ENCODE data around the gene DNTTIP2.

- TF ChIP-seq RFX5 (IDR thresholded peaks at IDR 0.05; ENCODE audit: low read depth, low read length): no peak
- no peak for TF ChIP-seq BHLHE40 (IDR thresholded peaks at IDR 0.05; ENCODE audit: low read length)
- TF ChIP-seq, protein P1, sequence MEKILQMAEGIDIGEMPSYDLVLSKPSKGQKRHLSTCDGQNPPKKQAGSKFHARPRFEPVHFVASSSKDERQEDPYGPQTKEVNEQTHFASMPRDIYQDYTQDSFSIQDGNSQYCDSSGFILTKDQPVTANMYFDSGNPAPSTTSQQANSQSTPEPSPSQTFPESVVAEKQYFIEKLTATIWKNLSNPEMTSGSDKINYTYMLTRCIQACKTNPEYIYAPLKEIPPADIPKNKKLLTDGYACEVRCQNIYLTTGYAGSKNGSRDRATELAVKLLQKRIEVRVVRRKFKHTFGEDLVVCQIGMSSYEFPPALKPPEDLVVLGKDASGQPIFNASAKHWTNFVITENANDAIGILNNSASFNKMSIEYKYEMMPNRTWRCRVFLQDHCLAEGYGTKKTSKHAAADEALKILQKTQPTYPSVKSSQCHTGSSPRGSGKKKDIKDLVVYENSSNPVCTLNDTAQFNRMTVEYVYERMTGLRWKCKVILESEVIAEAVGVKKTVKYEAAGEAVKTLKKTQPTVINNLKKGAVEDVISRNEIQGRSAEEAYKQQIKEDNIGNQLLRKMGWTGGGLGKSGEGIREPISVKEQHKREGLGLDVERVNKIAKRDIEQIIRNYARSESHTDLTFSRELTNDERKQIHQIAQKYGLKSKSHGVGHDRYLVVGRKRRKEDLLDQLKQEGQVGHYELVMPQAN (IDR thresholded peaks at IDR 0.05; ENCODE audit: borderline replicate concordance): no peak
- no peak for TF ChIP-seq SMAD1 (IDR thresholded peaks at IDR 0.05; ENCODE audit: low read depth, low read length, partially characterized antibody)
- TF ChIP-seq CBX8 (IDR thresholded peaks at IDR 0.05; ENCODE audit: borderline replicate concordance, extremely low read depth, low read depth, low read length, poor library complexity, severe bottlenecking): no peak
- TF ChIP-seq, protein P2, sequence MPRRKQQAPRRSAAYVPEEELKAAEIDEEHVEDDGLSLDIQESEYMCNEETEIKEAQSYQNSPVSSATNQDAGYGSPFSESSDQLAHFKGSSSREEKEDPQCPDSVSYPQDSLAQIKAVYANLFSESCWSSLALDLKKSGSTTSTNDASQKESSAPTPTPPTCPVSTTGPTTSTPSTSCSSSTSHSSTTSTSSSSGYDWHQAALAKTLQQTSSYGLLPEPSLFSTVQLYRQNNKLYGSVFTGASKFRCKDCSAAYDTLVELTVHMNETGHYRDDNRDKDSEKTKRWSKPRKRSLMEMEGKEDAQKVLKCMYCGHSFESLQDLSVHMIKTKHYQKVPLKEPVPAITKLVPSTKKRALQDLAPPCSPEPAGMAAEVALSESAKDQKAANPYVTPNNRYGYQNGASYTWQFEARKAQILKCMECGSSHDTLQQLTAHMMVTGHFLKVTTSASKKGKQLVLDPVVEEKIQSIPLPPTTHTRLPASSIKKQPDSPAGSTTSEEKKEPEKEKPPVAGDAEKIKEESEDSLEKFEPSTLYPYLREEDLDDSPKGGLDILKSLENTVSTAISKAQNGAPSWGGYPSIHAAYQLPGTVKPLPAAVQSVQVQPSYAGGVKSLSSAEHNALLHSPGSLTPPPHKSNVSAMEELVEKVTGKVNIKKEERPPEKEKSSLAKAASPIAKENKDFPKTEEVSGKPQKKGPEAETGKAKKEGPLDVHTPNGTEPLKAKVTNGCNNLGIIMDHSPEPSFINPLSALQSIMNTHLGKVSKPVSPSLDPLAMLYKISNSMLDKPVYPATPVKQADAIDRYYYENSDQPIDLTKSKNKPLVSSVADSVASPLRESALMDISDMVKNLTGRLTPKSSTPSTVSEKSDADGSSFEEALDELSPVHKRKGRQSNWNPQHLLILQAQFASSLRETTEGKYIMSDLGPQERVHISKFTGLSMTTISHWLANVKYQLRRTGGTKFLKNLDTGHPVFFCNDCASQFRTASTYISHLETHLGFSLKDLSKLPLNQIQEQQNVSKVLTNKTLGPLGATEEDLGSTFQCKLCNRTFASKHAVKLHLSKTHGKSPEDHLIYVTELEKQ (CRISPR knock-in tag; IDR thresholded peaks at IDR 0.05): no peak
- no peak for TF ChIP-seq IRF1 (CRISPR knock-in tag; IDR thresholded peaks at IDR 0.05; ENCODE audit: borderline replicate concordance)
- TF ChIP-seq, protein P3, sequence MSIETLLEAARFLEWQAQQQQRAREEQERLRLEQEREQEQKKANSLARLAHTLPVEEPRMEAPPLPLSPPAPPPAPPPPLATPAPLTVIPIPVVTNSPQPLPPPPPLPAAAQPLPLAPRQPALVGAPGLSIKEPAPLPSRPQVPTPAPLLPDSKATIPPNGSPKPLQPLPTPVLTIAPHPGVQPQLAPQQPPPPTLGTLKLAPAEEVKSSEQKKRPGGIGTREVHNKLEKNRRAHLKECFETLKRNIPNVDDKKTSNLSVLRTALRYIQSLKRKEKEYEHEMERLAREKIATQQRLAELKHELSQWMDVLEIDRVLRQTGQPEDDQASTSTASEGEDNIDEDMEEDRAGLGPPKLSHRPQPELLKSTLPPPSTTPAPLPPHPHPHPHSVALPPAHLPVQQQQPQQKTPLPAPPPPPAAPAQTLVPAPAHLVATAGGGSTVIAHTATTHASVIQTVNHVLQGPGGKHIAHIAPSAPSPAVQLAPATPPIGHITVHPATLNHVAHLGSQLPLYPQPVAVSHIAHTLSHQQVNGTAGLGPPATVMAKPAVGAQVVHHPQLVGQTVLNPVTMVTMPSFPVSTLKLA (conservative IDR thresholded peaks at IDR 0.05): no peak
- TF ChIP-seq POLR2A (conservative IDR thresholded peaks at IDR 0.05): no peak
- TF ChIP-seq E2F1 (CRISPR knock-in tag; IDR thresholded peaks at IDR 0.05): no peak
These were observed 27.1 kb downstream of the DNTTIP2 start for GRCh38 chr1:93851878-93852277.

Data from K562 (cell line).